Endothelial cell of umbilical vein (primary cell): ENCODE measurements around the gene CAMK2G. TPM values are rescaled to one million over a fixed set of nuclear protein-coding genes. Genes with fewer than 3 reads are reported as not detected.
A peak's percentile ranks its signal among the peaks of the same experiment; 100 is the strongest.

ENCODE experiments used
- BruUV-seq: library from RNA; stranded (reverse); fragments of 400-500 nt; replicated peaks from 2 replicates; lab custom pipeline; 2021; lab: Mats Ljungman, UMichigan
- CTCF ChIA-PET: fragments of 300-600, 350-600 bp; sonication (Branson Sonifier 250); formaldehyde crosslinking; loops from one replicate; lab custom pipeline; 2021; ENCODE audit warnings: antibody characterized with exemption, inconsistent platforms; lab: Charles Lee
- POLR2A ChIA-PET: fragments of 300-600, 350-600 bp; sonication (Branson Sonifier 250); formaldehyde crosslinking; loops from one replicate; lab custom pipeline; 2021; ENCODE audit warnings: antibody characterized with exemption, inconsistent platforms; lab: Charles Lee
- DNase-seq: peaks from one replicate; pipeline ENCODE4 v3.0.0-alpha.2; 2011; ENCODE audit warnings: low read depth, low spot score
- FAIRE-seq: peaks from 2 replicates; lab custom pipeline; 2011; peaks lifted over from hg19 to GRCh38; lab: Jason Lieb, UNC
- H2AFZ ChIP-seq: 2 replicates; pipeline ENCODE4 v1.6.0; 2012; ENCODE audit warnings: low read depth, low read length, control low read depth, inconsistent platforms
- H3K27ac ChIP-seq: 2 replicates; pipeline ENCODE4 v1.5.1; 2011; ENCODE audit warnings: low read depth, mild to moderate bottlenecking, control low read depth, low read length, moderate library complexity; ENCODE audit not compliant: insufficient read depth
- H3K27me3 ChIP-seq, 2 experiments: 2 replicates each; pipeline versions ENCODE4 v1.6.0 to v1.6.1; 2011; ENCODE audit warnings: low read length in 2 of 2, mixed read lengths in 1 of 2; ENCODE audit not compliant: control insufficient read depth in 2 of 2, insufficient read depth in 2 of 2
- H3K36me3 ChIP-seq, 2 experiments: 2 replicates in 1 of 2; 3 replicates in 1 of 2; pipeline ENCODE4 v1.5.1; 2011; ENCODE audit warnings: low read length in 2 of 2, mild to moderate bottlenecking in 1 of 2, moderate library complexity in 1 of 2; ENCODE audit not compliant: control insufficient read depth in 2 of 2, insufficient read depth in 2 of 2; ENCODE audit errors: extremely low read depth in 1 of 2
- H3K4me1 ChIP-seq: 3 replicates; pipeline ENCODE4 v1.5.1; 2011; ENCODE audit warnings: mild to moderate bottlenecking, low read length; ENCODE audit not compliant: control insufficient read depth, insufficient read depth; ENCODE audit errors: extremely low read depth
- H3K4me2 ChIP-seq: 2 replicates; pipeline ENCODE4 v1.6.1; 2011; ENCODE audit warnings: low read length, control low read depth, mixed read lengths; ENCODE audit not compliant: insufficient read depth
- H3K4me3 ChIP-seq, 3 experiments: fragments of 200-600 bp in 1 of 3; sonication (generic), shearing (Covaris generic) in 1 of 3; replicated peaks in 1 of 3; 2 replicates each; pipeline ENCODE4 v1.5.1; 2011 to 2016; ENCODE audit warnings: control low read depth in 3 of 3, low read length in 3 of 3, mild to moderate bottlenecking in 2 of 3, inconsistent platforms in 1 of 3, low read depth in 1 of 3, moderate library complexity in 1 of 3; ENCODE audit not compliant: insufficient read depth in 1 of 3
- H3K79me2 ChIP-seq: 2 replicates; pipeline ENCODE4 v1.6.0; 2012; ENCODE audit warnings: low read length, inconsistent platforms; ENCODE audit not compliant: control insufficient read depth, insufficient read depth
- H3K9ac ChIP-seq: replicated peaks from 2 replicates; pipeline ENCODE3; 2011; ENCODE audit warnings: low read length, control low read depth; ENCODE audit not compliant: insufficient read depth; ENCODE audit errors: extremely low read depth
- H3K9me1 ChIP-seq: replicated peaks from 3 replicates; pipeline ENCODE4 v1.6.0; 2011; ENCODE audit warnings: mild to moderate bottlenecking, low read length; ENCODE audit not compliant: control insufficient read depth, insufficient read depth; ENCODE audit errors: extremely low read depth
- H3K9me3 ChIP-seq: replicated peaks from 2 replicates; pipeline ENCODE4 v1.5.1; 2012; ENCODE audit warnings: low read length, inconsistent platforms; ENCODE audit not compliant: control insufficient read depth, insufficient read depth
- H4K20me1 ChIP-seq: replicated peaks from 2 replicates; pipeline ENCODE3; 2011; ENCODE audit warnings: mild to moderate bottlenecking, low read length; ENCODE audit not compliant: control insufficient read depth, insufficient read depth; ENCODE audit errors: extremely low read depth
- CTCF ChIP-seq, 2 donors: IDR thresholded peaks; 1 replicate in 1 of 2; 2 replicates in 1 of 2; pipeline ENCODE4 v1.5.1; 2011; ENCODE audit warnings: low read length in 2 of 2, mild to moderate bottlenecking in 2 of 2, moderate library complexity in 2 of 2, control low read depth in 1 of 2, inconsistent platforms in 1 of 2, low read depth in 1 of 2; ENCODE audit not compliant: insufficient read depth in 1 of 2; ENCODE audit errors: extremely low read depth in 1 of 2
- EZH2 ChIP-seq: IDR thresholded peaks from 2 replicates; pipeline ENCODE4 v1.6.1; 2012; ENCODE audit warnings: borderline replicate concordance, low read depth, mild to moderate bottlenecking, moderate library complexity, low read length, inconsistent platforms; ENCODE audit not compliant: severe bottlenecking
- FOS ChIP-seq: IDR thresholded peaks from 2 replicates; pipeline ENCODE4 v1.6.1; 2011; ENCODE audit warnings: mild to moderate bottlenecking, low read length, moderate library complexity, borderline replicate concordance; ENCODE audit not compliant: insufficient read depth
- GATA2 ChIP-seq: IDR thresholded peaks from 2 replicates; pipeline ENCODE4 v1.7.0; 2011; ENCODE audit warnings: low read depth, mild to moderate bottlenecking, moderate library complexity, mixed read lengths, low read length; ENCODE audit not compliant: insufficient read length, insufficient read depth
- JUN ChIP-seq: IDR thresholded peaks from 2 replicates; pipeline ENCODE4 v1.6.1; 2011; ENCODE audit warnings: borderline replicate concordance, low read depth; ENCODE audit not compliant: insufficient read length, insufficient read depth
- MAX ChIP-seq: IDR thresholded peaks from 2 replicates; pipeline ENCODE4 v1.6.1; 2011; ENCODE audit not compliant: insufficient read depth, insufficient read length
- MYC ChIP-seq: IDR thresholded peaks from one replicate; pipeline ENCODE4 v1.6.1; 2011; ENCODE audit warnings: mild to moderate bottlenecking, low read depth, low read length
- POLR2A ChIP-seq: IDR thresholded peaks from 2 replicates; pipeline ENCODE4 v1.6.1; 2012; ENCODE audit warnings: low read depth, mild to moderate bottlenecking, control low read depth, low read length
- POLR2AphosphoS5 ChIP-seq: IDR thresholded peaks from 2 replicates; pipeline ENCODE4 v1.6.1; 2012; ENCODE audit warnings: low read depth, mild to moderate bottlenecking, control low read depth, low read length, moderate library complexity; ENCODE audit not compliant: insufficient read depth
- dilution Hi-C: fragments of 300-500 bp; cut with MboI; formaldehyde crosslinking; loops from one replicate; pipeline ENCODE4 v1.15.0; 2019; ENCODE audit warnings: low sequenced_read_pairs; ENCODE audit not compliant: extremely low pct_ligation_motif_present
- intact Hi-C: fragments of 100-400 bp; cut with micrococcal nuclease; formaldehyde crosslinking; loops from one replicate; pipeline ENCODE4 v1.10.0; 2022
- polyA plus RNA-seq, 4 experiments: library from polyadenylated mRNA; depleted of rRNA in 3 of 4; stranded (reverse) in 3 of 4; unstranded in 1 of 4; fragments of >200 nt; gene quantifications; 2 replicates each; pipeline versions ENCODE4 v1.2.1 to v1.2.3, GENCODE V29; 2011 to 2012; ENCODE audit warnings: missing spikeins in 1 of 4
- total RNA-seq: library from RNA; stranded (reverse); gene quantifications from 2 replicates; pipeline ENCODE4 v1.2.3, GENCODE V29; 2021

CAMK2G gene
- total and polyA plus RNA-seq, 2 donors (not counting 3 experiments of a cell fraction or from before 2014, with no cell fraction given), result 27.2 to 33.6 TPM

GRCh38 chr10:73848821-73849489, 25.4 kb downstream of the CAMK2G start:
- no peaks in the 10 kb centered on the region for H3K9me1 ChIP-seq
- H3K27ac ChIP-seq, result no peak overlapping the region
- no peak overlapping the region for H3K4me3 ChIP-seq
- intact Hi-C loops (loop anchor here (1.0 to 2.0 kb wide), 4 partner anchors 30 to 240 kb away; no protein-coding TSS in a partner anchor), dilution Hi-C loops (no loop called here)
- TF ChIP-seq CTCF (IDR thresholded peaks at IDR 0.05; ENCODE audit: extremely low read depth in 1 of 2, insufficient read depth in 1 of 2, low read depth in 1 of 2, low read length in 2 of 2) (peak; percentile 99), MYC (no peak), EZH2 (no peak), FOS (no peak)
- DNase-seq (peak; percentile 76), FAIRE-seq (peak; percentile 98)
- peaks cover 12 to 31% of the 10 kb centered on the region in 2 experiments for H3K36me3 ChIP-seq
- ChIA-PET POLR2A (no interaction called here), CTCF (interaction anchor here (0.6 to 11.6 kb wide), 18 partner anchors 9 to 255 kb away, joined by 3 to 171 read pairs (median 4); no protein-coding TSS in a partner anchor)
- no peaks in the 10 kb centered on the region for H3K27me3 ChIP-seq
- H2AFZ ChIP-seq, result no peak overlapping the region
- no peaks in the 10 kb centered on the region for H4K20me1 ChIP-seq
- no peaks in the 10 kb centered on the region for H3K4me1 ChIP-seq
- H3K79me2 ChIP-seq, result no peaks in the 10 kb centered on the region
- no peaks in the 10 kb centered on the region for H3K9me3 ChIP-seq
- no peak overlapping the region for H3K9ac ChIP-seq
- H3K4me2 ChIP-seq, result no peak overlapping the region
- BruUV-seq, result no TSS peak

- no peak for TF ChIP-seq EZH2
- TF ChIP-seq CTCF (IDR thresholded peaks at IDR 0.05; ENCODE audit: extremely low read depth in 1 of 2, insufficient read depth in 1 of 2, low read depth in 1 of 2, low read length in 2 of 2), result no peak
- TF ChIP-seq MAX, result no peak
- no peak for TF ChIP-seq GATA2
- TF ChIP-seq POLR2AphosphoS5, result no peak
- TF ChIP-seq JUN, result no peak
- no peak for TF ChIP-seq FOS
- TF ChIP-seq MYC, result no peak
- no peak for TF ChIP-seq POLR2A
- dilution Hi-C loops (no loop called here), intact Hi-C loops (no loop called here)
- FAIRE-seq, result no peak
- CTCF ChIA-PET, result interaction anchor here (0.8 to 11.6 kb wide), 4 partner anchors 27 to 234 kb away, joined by 3 to 171 read pairs (median 4); no protein-coding TSS in a partner anchor
- Histone ChIP-seq H3K4me2 (no peak overlapping the region), H3K9ac (no peak overlapping the region), H3K27ac (no peak overlapping the region), H3K36me3 (peaks cover 7 to 26% of the 10 kb centered on the region in 2 experiments), H3K27me3 (no peaks in the 10 kb centered on the region), H4K20me1 (no peaks in the 10 kb centered on the region), H2AFZ (no peak overlapping the region), H3K4me1 (peaks cover 4% of the 10 kb centered on the region), H3K4me3 (no peak overlapping the region), H3K9me3 (no peaks in the 10 kb centered on the region), H3K9me1 (no peaks in the 10 kb centered on the region), H3K79me2 (no peaks in the 10 kb centered on the region)
- no peak for DNase-seq
- no TSS peak for BruUV-seq
- POLR2A ChIA-PET, result no interaction called here
Observed at GRCh38 chr10:73847031-73847430, 27.3 kb downstream of the CAMK2G start.
